Activated CD8-positive, alpha-beta memory T cell treated with anti-CD3 and anti-CD28 coated beads for 24 hours (primary cell): ENCODE results near the gene KANK4.

Experiments
- DNase-seq: peaks from one replicate; pipeline ENCODE4 v3.0.0-alpha.2; 2020

Gene KANK4

DNA sequence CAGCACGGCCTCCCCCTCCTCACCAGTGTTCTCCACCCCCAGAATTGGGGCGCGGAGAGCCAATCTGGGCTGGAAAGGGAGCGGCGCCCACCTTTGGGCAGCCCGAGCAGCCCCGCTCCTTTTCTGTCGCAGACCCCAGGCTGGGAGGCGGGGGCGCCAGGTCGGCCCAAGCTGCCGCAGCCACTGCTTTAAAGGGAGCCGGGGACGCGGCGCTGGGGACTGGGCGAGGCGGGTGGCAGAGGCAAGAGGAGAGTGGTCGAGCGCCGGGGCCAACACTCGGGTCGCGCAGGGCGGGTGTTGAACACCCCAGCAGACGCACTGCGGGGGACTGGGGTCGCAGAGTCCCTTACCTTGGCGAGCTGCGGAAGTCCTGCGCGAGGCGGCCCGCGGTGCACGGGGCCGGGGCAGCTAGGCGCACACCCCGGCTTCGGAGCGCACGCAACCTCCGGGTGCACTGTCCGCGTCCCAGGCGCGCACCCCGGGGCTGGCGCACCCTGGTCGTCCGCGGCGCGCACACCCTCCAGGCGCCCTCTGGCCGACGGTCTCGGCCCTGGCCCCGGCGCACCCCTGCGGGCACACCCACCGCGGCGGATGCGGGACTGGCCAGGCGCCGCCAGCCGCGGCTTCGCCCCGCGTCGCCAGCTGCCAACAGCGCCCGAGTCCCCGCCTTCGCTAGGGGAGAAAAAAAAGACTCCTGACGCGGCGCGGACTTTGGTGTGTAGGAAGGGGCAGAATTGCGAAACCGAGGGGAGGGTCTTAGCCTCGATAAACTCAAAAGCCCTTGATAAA, at the start of gene KANK4:
Gene KANK4, minus strand, starts transcription at position 679 of the 789 bp plus-strand sequence. CDS start 37,870 bp downstream, outside the sequence.
- DNase-seq, result no peak

DNA sequence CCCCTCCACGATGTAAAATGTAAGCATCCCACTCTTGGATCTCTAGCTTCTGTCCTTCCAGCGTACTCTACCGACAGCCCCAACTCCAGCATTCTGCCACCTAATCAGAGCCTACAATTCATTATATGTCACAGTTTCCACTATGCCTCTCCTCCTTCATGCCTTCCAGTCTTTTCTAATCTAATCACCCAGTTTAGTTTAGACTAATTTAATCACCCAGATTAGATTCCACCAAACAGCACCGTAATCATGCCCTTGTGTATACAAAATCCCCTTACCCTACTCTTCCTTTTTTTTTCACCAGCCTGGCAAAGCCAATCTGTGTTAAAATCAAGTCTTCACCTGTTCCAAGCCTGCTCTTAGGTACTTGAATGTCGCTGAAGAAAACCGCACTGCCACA, 49.8 kb upstream of the KANK4 start:
- DNase-seq, result no peak

DNA sequence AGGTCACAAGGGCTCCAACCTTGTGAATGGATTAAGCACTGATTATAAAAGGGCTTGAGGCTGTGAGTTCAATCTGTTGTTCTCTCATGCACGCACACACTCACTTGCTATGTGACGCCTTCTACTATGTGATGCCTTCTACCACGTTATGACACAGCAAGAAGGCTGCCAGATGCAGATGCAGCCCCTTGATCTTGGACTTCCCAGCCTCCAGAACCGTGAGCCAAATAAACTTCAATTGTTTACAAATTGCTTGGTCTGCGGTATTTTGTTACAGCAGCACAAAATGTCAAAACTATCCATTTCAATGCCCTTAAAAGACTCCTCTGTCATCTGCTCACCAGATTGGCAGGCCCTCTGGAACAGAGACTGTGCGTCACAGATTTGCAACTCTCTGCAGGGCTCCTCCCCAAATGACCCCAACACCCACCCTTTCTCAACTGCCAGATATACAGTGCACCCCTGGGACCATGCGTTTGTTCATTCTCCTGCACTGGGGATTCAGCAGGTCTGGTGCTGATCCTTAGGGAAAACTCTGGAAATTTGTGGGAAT, 47.8 kb upstream of the KANK4 start:
- DNase-seq, result no peak

DNA sequence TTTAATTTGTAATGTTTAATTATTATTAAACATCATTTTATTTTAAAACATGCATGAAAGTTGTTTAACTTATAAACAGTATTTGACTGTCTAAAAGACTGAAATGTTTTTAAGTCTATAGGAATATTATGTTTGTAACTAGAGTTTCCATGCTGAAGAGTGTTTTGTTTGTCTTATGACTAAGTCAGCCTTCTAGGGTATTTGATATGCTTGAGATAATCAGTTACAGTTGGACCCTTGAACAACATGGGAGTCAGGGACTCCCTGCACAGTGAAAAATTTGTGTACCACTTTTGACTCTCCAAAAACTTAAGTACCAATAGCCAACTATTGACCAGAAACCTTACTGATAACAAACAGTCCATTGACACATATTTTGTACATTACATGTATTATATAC, 45.5 kb upstream of the KANK4 start:
- DNase-seq, result no peak

DNA sequence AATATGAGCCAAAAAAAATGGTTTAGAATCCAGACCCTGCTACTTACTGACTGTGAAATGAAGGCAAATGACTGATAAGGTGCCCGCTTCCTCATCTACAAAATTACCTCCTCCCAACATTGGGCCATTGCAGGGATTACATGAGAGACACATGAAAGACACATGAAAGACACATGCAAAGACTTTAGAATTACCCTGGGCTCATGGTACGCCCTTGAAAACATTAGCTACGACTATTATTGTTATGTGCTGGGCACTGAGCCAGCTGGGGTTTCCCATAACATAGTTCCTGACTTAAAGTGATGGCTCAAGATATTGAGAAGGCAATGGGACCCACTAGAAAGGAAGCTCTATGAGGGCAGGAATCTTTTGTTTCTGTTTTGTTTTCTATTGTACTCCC, 43.7 kb upstream of the KANK4 start:
- no peak for DNase-seq

DNA sequence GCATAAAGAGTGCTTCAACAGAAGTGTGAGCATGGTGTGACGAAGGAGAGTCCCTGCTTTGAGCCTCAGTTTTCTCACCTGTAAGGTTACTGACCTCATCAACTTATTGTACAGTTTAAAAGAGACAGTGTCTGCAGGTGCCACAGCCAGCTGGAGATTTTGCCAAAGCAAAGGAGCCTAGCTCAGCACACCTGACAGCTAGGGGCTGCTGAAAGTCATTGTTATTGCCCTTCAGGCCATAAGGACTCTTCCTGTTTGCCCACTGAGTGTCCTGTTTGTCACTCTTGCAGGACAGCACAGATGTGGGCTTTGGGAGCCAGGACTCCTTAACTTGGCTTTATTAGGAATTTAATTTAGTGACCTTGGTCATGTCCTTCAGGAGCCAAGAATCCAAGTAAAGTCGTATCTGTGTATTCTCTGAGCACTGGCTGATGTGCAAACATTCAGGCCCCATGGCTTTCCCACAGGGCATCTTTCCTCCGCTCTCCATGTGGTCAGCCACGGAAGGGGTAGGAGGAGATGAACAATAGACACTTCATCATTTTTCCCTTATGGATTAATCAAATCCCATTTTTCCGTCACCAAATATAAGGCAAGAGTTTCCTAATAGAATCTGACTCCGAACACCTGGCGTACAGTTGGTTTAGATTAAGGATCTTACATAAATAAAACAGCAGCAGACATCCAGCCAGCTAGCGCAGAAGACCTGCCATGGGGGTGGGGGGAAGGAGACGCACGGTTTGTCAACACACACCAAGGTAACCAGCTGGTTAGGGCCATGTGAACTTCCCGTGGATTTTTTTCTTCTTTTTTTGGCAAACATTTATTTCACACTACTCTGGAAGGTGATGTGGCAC, 43.1 kb upstream of the KANK4 start:
- DNase-seq, result no peak

DNA sequence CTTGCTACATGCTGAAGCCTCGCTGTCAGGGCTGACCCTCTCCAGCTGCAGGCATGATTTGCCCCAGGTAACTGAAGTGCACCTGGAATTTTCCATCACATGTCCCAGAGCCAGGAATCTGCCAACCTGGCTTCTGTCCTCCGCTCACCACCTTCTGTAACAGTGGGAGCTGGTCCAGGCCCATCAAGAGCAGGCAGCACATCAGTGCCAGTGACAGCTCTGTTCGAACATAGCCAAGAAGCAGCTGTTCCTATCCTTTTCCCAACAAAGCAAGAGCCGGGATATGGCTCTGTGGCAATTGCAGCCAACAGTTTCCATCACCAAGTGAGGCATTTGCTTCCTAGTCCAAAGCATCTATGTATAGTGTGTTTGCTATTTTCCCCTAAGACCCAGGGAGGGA, 42.2 kb upstream of the KANK4 start:
- no peak for DNase-seq

- no peak for DNase-seq
Measured at GRCh38 chr1:62358665-62359373, 39.6 kb upstream of the KANK4 start.

- DNase-seq, result no peak
Measured at GRCh38 chr1:62357916-62358315, 38.7 kb upstream of the KANK4 start.

DNA sequence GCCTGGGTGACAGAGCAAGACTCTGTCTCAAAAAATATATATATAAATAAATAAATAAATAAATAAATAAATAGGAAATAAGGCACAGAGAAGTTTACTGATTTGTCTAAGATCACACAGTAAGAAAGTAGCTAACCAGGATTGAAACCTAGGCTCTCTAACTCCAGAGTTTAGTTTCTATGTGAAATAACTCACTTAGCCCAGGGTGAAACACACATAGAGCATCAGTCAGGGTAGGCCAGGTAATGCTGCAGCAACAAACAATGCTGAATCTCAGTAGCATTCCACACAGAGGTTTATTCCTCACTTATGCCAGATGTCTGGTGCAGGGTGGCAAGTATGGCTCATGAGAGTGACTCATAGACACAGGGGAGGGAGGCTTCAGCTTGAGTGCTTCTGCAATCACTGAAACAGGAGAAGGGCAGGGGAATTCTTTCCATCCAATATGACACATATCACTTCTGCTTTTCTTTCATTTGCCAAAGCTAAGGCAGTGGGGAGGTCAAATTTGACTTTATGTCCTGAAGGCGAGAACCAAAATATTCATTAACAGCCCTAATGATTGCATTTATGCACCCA, 37.1 kb upstream of the KANK4 start:
- DNase-seq, result no peak

DNA sequence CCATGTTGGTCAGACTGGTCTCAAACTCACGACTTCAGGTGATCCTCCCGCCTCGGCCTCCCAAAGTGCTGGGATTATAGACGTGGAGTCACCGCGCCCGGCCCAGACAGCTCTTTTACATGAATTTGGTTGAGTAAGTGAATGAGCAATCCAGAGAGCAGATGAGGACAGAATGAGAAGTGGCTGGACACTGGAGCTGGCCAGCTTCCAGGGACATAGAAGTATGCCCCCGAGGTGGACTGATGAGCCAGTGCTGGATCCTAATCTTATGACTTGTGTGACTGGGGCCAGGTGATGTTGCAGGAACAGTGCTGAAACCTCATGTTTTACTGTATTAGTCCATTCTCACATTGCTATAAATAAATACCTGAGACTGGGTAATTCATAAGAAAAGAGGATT, 35.9 kb upstream of the KANK4 start:
- no peak for DNase-seq

GRCh38 chr1:62353853-62354252, 34.6 kb upstream of the KANK4 start:
- no peak for DNase-seq

GRCh38 chr1:62352387-62352786, 33.2 kb upstream of the KANK4 start:
- DNase-seq, result no peak

DNA sequence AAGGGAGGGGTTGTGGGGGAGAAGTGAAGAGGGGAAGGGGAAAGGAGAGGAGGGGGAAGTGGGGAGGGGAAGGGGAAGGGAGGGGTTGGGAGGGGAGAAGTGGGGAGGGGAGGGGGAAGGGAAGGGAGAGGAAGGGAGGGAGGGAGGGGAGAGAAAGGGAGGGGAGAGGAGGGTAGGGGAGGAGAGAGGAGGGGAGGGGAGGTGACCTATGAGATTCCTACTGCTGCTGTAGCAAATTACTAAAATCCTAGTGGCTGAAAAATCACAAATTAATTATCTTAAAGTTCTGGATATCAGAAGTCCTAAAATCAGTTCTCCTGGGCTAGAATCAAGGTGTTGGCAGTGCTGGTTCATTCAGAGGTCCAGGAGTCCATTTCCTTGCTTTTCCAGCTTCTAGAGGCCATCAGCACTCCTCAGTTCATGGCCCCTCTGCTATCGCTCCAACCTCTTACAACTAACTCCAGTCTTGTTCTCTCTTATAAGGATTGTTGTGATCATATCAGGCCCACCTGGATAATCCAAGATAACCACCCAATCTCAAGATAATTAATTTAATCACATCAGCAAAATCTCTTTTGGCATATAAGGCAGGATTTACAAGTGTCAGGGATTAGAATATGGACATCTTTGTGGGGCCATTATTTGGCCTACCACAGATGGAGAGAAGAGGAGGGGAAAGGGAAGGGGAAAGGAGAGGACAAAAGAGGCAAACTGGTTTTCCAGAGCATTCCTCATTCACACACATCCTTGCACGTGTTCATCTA, 30.4 kb upstream of the KANK4 start:
- DNase-seq, result no peak

DNA sequence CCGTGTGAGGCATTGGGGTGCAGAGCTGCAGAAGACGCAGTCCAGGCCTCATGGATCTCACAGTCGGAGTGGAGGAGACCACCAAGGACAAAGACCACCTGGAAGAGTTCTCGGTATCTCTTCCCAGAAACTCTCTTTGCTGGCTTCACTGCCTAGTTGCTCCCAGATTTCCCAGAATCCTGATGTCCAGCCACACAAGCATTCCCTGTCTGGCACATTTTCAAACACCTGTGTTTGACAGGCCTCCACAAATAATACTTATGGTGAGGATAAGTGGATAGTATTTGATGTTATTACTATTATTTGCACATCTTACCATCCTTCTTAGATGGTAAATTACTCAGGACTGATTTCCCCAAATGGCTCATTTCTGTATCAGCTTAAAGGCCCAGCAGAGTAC, 27.7 kb upstream of the KANK4 start:
- no peak for DNase-seq

GRCh38 chr1:62343911-62344310, 24.7 kb upstream of the KANK4 start:
- no peak for DNase-seq

DNA sequence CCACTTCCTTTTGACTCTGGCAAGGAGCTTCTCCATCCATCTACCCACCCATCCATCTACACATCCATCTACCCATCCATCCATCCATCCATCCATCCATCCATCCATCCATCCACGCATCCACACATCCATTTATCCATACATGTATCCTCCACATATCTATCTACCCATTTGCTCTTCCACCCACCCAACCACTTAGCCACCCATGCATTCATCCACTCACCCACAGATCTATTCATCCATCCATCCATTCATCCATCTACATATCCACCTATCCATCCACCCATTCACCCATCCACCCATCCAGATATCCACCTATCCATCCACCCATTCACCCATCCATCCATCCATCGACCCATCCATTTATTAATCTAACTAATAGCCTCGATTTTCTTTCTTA, 23.0 kb upstream of the KANK4 start:
- no peak for DNase-seq

GRCh38 chr1:62341615-62342014, 22.4 kb upstream of the KANK4 start:
- no peak for DNase-seq

DNA sequence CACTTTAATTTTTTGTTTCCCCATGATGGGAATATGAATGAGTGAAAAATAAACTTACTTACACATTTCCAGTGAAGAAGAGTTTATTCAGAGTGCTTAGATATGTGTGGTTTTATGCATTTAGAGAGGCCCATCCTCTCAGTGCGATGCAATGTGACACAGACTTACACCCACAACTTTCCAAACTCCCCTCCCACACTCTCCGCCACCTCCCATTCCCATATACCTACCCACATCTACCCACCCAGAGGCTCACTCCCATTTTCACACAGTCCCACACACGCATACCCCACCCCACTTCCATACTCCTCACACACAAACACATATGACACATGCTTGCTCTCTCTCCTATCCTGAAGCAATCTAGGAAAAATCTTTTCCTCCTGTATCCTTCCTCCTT, 21.9 kb upstream of the KANK4 start:
- no peak for DNase-seq

GRCh38 chr1:62337706-62338631, 18.7 kb upstream of the KANK4 start:
- DNase-seq, result no peak
